Measurements from ENCODE around the gene TBC1D4.
"Not testable (repeated sequence)": the region's sequence is repeated elsewhere in the genome, so short reads cannot be mapped to it uniquely, and the experiment has no call there.

TBC1D4 gene

DNA sequence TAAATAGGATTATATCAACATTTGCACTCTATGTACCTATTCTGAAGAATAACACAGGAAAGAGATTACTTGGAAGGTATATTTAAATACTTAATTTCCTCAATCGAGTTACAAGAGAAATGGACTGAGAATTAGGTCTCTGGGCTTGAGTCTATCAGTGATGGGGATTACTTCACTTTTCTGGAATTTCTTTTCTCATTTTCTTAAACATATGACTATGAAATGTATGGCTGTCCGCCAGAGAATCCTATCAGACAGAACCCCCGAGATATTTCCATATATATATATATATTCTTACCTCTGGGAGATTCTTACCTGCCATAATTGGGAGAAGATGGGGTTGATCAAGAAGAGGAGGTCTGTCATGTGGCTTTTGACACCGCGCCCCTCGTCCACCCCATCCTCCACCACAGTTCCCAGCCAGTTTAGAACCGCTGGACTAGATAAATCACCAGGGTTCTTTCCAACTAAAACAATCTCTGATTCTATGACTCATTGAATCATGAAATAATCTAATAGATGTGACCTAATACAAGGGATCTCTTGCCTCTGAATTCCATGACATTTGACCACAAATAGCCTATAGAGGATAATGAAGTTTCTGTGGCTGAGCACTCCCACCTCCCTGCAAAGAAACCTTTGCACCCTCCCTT lies 231.3 kb downstream of the TBC1D4 start:
- TF ChIP-seq, protein P1, sequence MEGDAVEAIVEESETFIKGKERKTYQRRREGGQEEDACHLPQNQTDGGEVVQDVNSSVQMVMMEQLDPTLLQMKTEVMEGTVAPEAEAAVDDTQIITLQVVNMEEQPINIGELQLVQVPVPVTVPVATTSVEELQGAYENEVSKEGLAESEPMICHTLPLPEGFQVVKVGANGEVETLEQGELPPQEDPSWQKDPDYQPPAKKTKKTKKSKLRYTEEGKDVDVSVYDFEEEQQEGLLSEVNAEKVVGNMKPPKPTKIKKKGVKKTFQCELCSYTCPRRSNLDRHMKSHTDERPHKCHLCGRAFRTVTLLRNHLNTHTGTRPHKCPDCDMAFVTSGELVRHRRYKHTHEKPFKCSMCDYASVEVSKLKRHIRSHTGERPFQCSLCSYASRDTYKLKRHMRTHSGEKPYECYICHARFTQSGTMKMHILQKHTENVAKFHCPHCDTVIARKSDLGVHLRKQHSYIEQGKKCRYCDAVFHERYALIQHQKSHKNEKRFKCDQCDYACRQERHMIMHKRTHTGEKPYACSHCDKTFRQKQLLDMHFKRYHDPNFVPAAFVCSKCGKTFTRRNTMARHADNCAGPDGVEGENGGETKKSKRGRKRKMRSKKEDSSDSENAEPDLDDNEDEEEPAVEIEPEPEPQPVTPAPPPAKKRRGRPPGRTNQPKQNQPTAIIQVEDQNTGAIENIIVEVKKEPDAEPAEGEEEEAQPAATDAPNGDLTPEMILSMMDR (IDR thresholded peaks at IDR 0.05; ENCODE audit: low read depth, low read length, missing control alignments), result no peak
- no peak overlapping the region for H3K4me3 ChIP-seq (replicated peaks; ENCODE audit: low read depth, low read length)
- DNase-seq (ENCODE audit: extremely low read depth, low read depth), result no peak

DNA sequence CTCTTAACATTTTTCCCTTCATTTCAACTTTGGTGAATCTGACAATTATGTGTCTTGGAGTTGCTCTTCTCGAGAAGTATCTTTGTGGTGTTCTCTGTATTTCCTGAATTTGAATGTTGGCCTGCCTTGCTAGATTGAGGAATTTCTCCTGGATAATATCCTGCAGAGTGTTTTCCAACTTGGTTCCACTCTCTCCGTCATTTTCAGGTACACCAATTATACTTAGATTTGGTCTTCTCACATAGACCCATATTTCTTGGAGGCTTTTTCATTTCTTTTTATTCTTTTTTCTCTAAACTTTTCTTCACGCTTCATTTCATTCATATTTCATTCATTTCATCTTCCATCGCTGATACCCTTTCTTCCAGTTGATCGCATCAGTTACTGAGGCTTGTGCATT lies 236.4 kb downstream of the TBC1D4 start:
- not testable (repeated sequence) for H3K4me3 ChIP-seq (replicated peaks; ENCODE audit: low read depth, low read length); DNase-seq (ENCODE audit: extremely low read depth, low read depth)

GRCh38 chr13:75240240-75240639 lies 241.7 kb downstream of the TBC1D4 start:
- not testable (repeated sequence) for H3K4me3 ChIP-seq (replicated peaks; ENCODE audit: low read depth, low read length); DNase-seq (ENCODE audit: extremely low read depth, low read depth)

DNA sequence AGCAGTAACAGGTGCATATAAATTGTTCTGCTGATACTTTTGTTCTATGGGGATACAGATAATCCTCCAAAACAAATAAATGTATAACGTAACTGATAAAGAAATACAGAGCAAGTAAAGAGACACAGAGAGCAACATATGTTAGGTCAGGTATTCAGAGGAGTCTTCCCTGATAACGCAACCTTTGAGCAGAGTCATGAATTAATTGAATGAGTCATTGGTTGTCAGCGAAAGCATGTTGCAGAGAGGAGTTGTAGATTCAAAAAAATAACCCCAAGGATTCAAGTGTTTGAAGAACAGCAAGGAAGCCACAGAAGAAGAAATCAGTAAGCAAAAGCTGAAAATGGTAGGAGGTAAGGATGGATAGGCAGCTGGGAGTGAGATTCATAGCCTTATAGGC lies 245.2 kb downstream of the TBC1D4 start:
- H3K4me3 ChIP-seq (replicated peaks; ENCODE audit: low read depth, low read length), result no peak overlapping the region
- DNase-seq (ENCODE audit: extremely low read depth, low read depth), result no peak
- TF ChIP-seq, protein P1 (IDR thresholded peaks at IDR 0.05; ENCODE audit: low read depth, low read length, missing control alignments), result no peak
